Measurements from ENCODE around the gene TTC7B. TPM values are rescaled to one million over a fixed set of nuclear protein-coding genes. Genes with fewer than 3 reads are reported as not detected.

Gene TTC7B
- total and polyA plus RNA-seq, 2 donors (not counting 1 experiment from before 2014, with no cell fraction given): 0.36 to 3.2 TPM

DNA sequence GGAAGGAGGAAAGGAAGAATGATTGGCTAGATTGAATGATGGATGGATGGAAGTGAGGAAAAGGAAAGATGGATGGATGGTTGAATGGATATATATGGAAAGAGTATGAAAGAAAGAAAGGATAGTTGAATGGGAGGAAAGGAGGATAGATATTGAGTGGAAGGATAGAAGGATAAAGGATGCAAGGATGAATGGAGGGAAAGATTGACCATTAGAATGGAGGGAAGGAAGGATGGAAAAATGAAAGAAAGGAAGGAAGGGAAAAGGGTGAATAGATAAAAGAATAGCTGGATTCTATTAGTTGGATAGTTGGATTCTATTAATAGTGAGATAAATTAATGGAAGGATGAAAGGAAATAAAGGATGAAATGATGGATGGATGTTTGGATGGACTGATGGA lies 313.5 kb downstream of the TTC7B start:
- Histone ChIP-seq H3K4me2 (replicated peaks; ENCODE audit: low read depth, low read length, poor library complexity, severe bottlenecking) (no peak overlapping the region), H3K4me3 (ENCODE audit: control extremely low read depth in 1 of 5, extremely low read depth in 1 of 5, insufficient read depth in 1 of 5, low read depth in 2 of 5, low read length in 4 of 5) (no peak overlapping the region), H3K79me2 (ENCODE audit: control insufficient read depth, insufficient read depth, low read length) (no peaks in the 10 kb centered on the region), H3K36me3 (replicated peaks in 1 of 2; ENCODE audit: control extremely low read depth in 1 of 2, control insufficient read depth in 1 of 2, extremely low read depth in 1 of 2, insufficient read depth in 2 of 2, low read length in 1 of 2) (no peaks in the 10 kb centered on the region), H2AFZ (ENCODE audit: insufficient read depth, low read depth, low read length, poor library complexity, severe bottlenecking) (no peak overlapping the region), H3K9me3 (ENCODE audit: control extremely low read depth in 1 of 3, control insufficient read depth in 2 of 3, insufficient read depth in 1 of 3, low read length in 2 of 3) (peaks cover 0 to 6% (median 0%) of the 10 kb centered on the region in 3 donors), H3K4me1 (ENCODE audit: control insufficient read depth in 2 of 2, insufficient read depth in 2 of 2, low read length in 2 of 2) (peaks cover 0 to 3% of the 10 kb centered on the region in 2 donors), H3K9ac (ENCODE audit: low read length) (no peak overlapping the region), H4K20me1 (ENCODE audit: control insufficient read depth, insufficient read depth, low read length, poor library complexity, severe bottlenecking) (no peaks in the 10 kb centered on the region), H3K27ac (ENCODE audit: low read length in 2 of 2) (no peak overlapping the region), H3K27me3 (replicated peaks in 1 of 4; ENCODE audit: control extremely low read depth in 1 of 4, control insufficient read depth in 3 of 4, insufficient read depth in 4 of 4, low read length in 3 of 4) (peaks cover 0 to 21% (median 2%) of the 10 kb centered on the region in 4 experiments)
- Mint-ChIP-seq H3K27ac (no peak overlapping the region), H3K27me3 (peaks cover 36% of the 10 kb centered on the region), H3K4me1 (no peaks in the 10 kb centered on the region), H3K4me3 (no peak overlapping the region), H3K9me3 (ENCODE audit: insufficient read depth) (no peaks in the 10 kb centered on the region)
- ChIA-PET CTCF (no interaction called here), POLR2A (no interaction called here)
- ATAC-seq (ENCODE audit: low read depth): no peak
- DNase-seq: no peak
- intact Hi-C loops (cut with micrococcal nuclease): no loop called here
- no peak for TF ChIP-seq EZH2 (IDR thresholded peaks at IDR 0.05; ENCODE audit: borderline replicate concordance, insufficient read depth, low read depth, low read length, poor library complexity, severe bottlenecking)
- TF ChIP-seq, protein P1, sequence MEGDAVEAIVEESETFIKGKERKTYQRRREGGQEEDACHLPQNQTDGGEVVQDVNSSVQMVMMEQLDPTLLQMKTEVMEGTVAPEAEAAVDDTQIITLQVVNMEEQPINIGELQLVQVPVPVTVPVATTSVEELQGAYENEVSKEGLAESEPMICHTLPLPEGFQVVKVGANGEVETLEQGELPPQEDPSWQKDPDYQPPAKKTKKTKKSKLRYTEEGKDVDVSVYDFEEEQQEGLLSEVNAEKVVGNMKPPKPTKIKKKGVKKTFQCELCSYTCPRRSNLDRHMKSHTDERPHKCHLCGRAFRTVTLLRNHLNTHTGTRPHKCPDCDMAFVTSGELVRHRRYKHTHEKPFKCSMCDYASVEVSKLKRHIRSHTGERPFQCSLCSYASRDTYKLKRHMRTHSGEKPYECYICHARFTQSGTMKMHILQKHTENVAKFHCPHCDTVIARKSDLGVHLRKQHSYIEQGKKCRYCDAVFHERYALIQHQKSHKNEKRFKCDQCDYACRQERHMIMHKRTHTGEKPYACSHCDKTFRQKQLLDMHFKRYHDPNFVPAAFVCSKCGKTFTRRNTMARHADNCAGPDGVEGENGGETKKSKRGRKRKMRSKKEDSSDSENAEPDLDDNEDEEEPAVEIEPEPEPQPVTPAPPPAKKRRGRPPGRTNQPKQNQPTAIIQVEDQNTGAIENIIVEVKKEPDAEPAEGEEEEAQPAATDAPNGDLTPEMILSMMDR (IDR thresholded peaks at IDR 0.05): no peak

DNA sequence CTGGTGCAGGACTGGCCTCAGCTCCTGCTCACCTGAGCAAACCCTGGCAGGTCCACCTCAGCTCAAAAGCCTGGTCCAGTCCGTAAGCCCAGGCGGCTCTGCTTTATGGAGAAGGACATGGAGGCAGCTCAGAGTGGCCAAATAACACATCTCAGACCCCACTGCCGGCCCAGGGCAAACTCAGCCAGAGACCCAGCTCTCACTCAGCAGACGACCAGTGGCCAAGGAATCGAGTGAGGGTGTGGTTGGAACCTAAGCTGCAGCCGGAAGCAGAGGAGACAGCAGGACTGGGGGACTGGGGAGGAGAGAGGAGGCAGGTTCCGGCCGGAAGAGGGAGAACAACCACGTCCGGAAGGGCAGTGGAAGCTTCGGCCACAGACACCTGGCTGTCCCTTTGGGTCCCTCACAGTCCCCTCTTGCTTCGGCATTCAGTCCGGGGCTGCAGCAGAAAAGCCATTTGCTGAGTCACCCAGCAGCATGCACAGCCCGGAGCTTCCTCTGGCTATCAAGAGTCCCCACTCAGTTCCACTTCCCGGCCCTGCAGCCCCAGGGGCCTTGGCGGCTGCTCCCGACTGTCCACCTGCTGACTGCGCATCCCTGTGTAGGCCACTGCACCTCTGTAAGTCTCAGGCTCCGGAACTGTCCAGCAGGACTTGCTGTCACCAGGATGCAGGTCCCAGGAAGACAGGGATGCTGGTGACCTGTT lies 315.4 kb downstream of the TTC7B start:
- H3K27me3 Mint-ChIP-seq: peaks cover 34% of the 10 kb centered on the region
- H3K9me3 Mint-ChIP-seq (ENCODE audit: insufficient read depth): no peaks in the 10 kb centered on the region
- Histone ChIP-seq H3K27ac (ENCODE audit: low read length in 2 of 2) (no peak overlapping the region), H3K27me3 (replicated peaks in 1 of 4; ENCODE audit: control extremely low read depth in 1 of 4, control insufficient read depth in 3 of 4, insufficient read depth in 4 of 4, low read length in 3 of 4) (peaks cover 0 to 21% (median 2%) of the 10 kb centered on the region in 4 experiments), H4K20me1 (ENCODE audit: control insufficient read depth, insufficient read depth, low read length, poor library complexity, severe bottlenecking) (no peaks in the 10 kb centered on the region), H3K36me3 (replicated peaks in 1 of 2; ENCODE audit: control extremely low read depth in 1 of 2, control insufficient read depth in 1 of 2, extremely low read depth in 1 of 2, insufficient read depth in 2 of 2, low read length in 1 of 2) (no peaks in the 10 kb centered on the region), H3K4me3 (ENCODE audit: control extremely low read depth in 1 of 5, extremely low read depth in 1 of 5, insufficient read depth in 1 of 5, low read depth in 2 of 5, low read length in 4 of 5) (no peak overlapping the region), H3K79me2 (ENCODE audit: control insufficient read depth, insufficient read depth, low read length) (no peaks in the 10 kb centered on the region), H3K9ac (ENCODE audit: low read length) (no peak overlapping the region), H2AFZ (ENCODE audit: insufficient read depth, low read depth, low read length, poor library complexity, severe bottlenecking) (no peak overlapping the region), H3K9me3 (ENCODE audit: control extremely low read depth in 1 of 3, control insufficient read depth in 2 of 3, insufficient read depth in 1 of 3, low read length in 2 of 3) (peaks cover 0 to 7% (median 0%) of the 10 kb centered on the region in 3 donors), H3K4me1 (ENCODE audit: control insufficient read depth in 2 of 2, insufficient read depth in 2 of 2, low read length in 2 of 2) (peaks cover 0 to 3% of the 10 kb centered on the region in 2 donors), H3K4me2 (replicated peaks; ENCODE audit: low read depth, low read length, poor library complexity, severe bottlenecking) (no peak overlapping the region)
- no peak for TF ChIP-seq EZH2 (IDR thresholded peaks at IDR 0.05; ENCODE audit: borderline replicate concordance, insufficient read depth, low read depth, low read length, poor library complexity, severe bottlenecking)
- TF ChIP-seq, protein P1 (IDR thresholded peaks at IDR 0.05): no peak
- no peak for DNase-seq
- ChIA-PET POLR2A (no interaction called here), CTCF (no interaction called here)
- no peak overlapping the region for H3K27ac Mint-ChIP-seq
- no peak for ATAC-seq (ENCODE audit: low read depth)
- intact Hi-C loops (cut with micrococcal nuclease): no loop called here
- H3K4me1 Mint-ChIP-seq: no peaks in the 10 kb centered on the region
- no peak overlapping the region for H3K4me3 Mint-ChIP-seq
- 5% methylated on average over 16 of the region's 19 CpGs for WGBS (ENCODE audit: insufficient coverage)
